Fibroblast of lung (primary cell): ENCODE results near the gene PILRA.
"Not testable (repeated sequence)": the region's sequence is repeated elsewhere in the genome, so short reads cannot be mapped to it uniquely, and the experiment has no call there.

Source experiments
- EZH2 ChIP-seq: IDR thresholded peaks from 2 replicates; pipeline ENCODE4 v1.5.1; 2012; ENCODE audit warnings: low read length, control low read depth, mild to moderate bottlenecking; ENCODE audit errors: missing control alignments
- TF ChIP-seq, protein P1 (sequence below), 2 donors: IDR thresholded peaks in 1 of 2; conservative IDR thresholded peaks in 1 of 2; 1 replicate in 1 of 2; 2 replicates in 1 of 2; pipeline ENCODE4 v1.5.1; 2011 to 2012; ENCODE audit warnings: low read length in 2 of 2, control low read depth in 1 of 2, inconsistent platforms in 1 of 2, low read depth in 1 of 2, mild to moderate bottlenecking in 1 of 2

DNA sequence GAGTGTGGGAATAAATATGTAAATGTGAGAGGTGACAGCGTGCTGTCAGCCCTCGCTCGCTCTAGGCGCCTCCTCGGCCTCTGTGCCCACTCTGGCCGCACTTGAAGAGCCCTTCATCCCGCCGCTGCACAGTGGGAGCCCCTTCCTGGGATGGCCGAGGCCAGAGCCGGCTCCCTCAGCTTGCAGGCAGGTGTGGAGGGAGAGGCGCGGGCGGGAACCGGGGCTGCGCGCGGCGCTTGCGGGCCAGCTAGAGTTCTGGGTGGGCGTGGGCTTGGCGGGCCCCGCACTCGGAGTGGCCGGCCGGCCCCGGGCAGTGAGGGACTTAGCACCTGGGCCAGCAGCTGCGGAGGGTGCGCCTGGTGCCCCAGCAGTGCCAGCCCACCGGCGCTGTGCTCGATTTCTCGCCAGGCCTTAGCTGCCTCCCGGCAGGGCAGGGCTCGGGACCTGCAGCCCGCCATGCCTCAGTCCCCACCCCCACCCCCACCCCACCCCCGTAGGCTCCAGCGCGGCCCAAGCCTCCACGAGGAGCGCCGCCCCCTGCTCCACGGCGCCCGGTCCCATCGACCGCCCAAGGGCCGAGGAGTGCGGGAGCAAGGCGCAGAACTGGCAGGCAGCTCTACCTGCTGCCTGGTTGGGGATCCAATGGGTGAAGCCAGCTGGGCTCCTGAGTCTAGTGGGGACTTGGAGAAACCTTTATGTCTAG is 8.4 kb downstream of the PILRA start:
- not testable (repeated sequence) for TF ChIP-seq EZH2
- TF ChIP-seq, protein P1, sequence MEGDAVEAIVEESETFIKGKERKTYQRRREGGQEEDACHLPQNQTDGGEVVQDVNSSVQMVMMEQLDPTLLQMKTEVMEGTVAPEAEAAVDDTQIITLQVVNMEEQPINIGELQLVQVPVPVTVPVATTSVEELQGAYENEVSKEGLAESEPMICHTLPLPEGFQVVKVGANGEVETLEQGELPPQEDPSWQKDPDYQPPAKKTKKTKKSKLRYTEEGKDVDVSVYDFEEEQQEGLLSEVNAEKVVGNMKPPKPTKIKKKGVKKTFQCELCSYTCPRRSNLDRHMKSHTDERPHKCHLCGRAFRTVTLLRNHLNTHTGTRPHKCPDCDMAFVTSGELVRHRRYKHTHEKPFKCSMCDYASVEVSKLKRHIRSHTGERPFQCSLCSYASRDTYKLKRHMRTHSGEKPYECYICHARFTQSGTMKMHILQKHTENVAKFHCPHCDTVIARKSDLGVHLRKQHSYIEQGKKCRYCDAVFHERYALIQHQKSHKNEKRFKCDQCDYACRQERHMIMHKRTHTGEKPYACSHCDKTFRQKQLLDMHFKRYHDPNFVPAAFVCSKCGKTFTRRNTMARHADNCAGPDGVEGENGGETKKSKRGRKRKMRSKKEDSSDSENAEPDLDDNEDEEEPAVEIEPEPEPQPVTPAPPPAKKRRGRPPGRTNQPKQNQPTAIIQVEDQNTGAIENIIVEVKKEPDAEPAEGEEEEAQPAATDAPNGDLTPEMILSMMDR (conservative IDR thresholded peaks at IDR 0.05 in 1 of 2, IDR thresholded peaks at IDR 0.05 in 1 of 2; ENCODE audit: low read depth in 1 of 2, low read length in 2 of 2): not testable (repeated sequence)
